Transverse colon (tissue), 4 donors: ENCODE data around the gene CFAP210. TPM values are rescaled to one million over a fixed set of nuclear protein-coding genes. Genes with fewer than 3 reads are reported as not detected.

Experiments
- DNase-seq: peaks from one replicate; pipeline ENCODE4 v3.0.0-alpha.2; 2019
- H3K27ac ChIP-seq, 4 donors: fragments of 200-600 bp; sonication (generic); 2 replicates each; pipeline ENCODE4 v1.5.1; 2016 to 2018; ENCODE audit warnings: inconsistent platforms in 4 of 4
- H3K27me3 ChIP-seq: fragments of 200-600 bp; sonication (generic); 2 replicates; pipeline ENCODE4 v1.5.1; 2017; ENCODE audit warnings: inconsistent platforms
- H3K36me3 ChIP-seq, 4 donors: fragments of 200-600 bp; sonication (generic); 2 replicates each; pipeline ENCODE4 v1.5.1; 2017 to 2019; ENCODE audit warnings: inconsistent platforms in 4 of 4
- H3K4me1 ChIP-seq, 4 donors: fragments of 200-600 bp; sonication (generic); 2 replicates each; pipeline ENCODE4 v1.5.1; 2017 to 2020; ENCODE audit warnings: inconsistent platforms in 4 of 4
- H3K4me3 ChIP-seq, 4 donors: fragments of 200-600 bp; sonication (generic); 1 replicate in 1 of 4; 2 replicates in 3 of 4; pipeline versions ENCODE4 v1.5.1 to v1.6.1; 2017 to 2019; ENCODE audit warnings: inconsistent platforms in 4 of 4
- H3K9me3 ChIP-seq, 2 donors: fragments of 200-600 bp; sonication (generic); 2 replicates each; pipeline ENCODE4 v1.5.1; 2017 to 2019; ENCODE audit warnings: inconsistent platforms in 2 of 2
- CTCF ChIP-seq, 5 experiments: fragments of 200-600 bp in 3 of 5; fragments of 450-650 bp in 2 of 5; sonication (generic) in 3 of 5; IDR thresholded peaks; 1 replicate in 2 of 5; 2 replicates in 3 of 5; pipeline ENCODE4 v1.5.1; 2016 to 2017; ENCODE audit warnings: antibody characterized with exemption in 5 of 5, inconsistent platforms in 3 of 5, mild to moderate bottlenecking in 2 of 5, moderate library complexity in 1 of 5
- EP300 ChIP-seq: sonication (generic); formaldehyde crosslinking; IDR thresholded peaks from one replicate; pipeline ENCODE4 v1.6.1; 2017; ENCODE audit warnings: antibody characterized with exemption, low read depth
- POLR2A ChIP-seq: fragments of 450-650 bp; IDR thresholded peaks from one replicate; pipeline ENCODE4 v1.6.1; 2016; ENCODE audit warnings: antibody characterized with exemption, mild to moderate bottlenecking, moderate library complexity
- POLR2AphosphoS5 ChIP-seq, 3 donors: sonication (generic); formaldehyde crosslinking; IDR thresholded peaks; one replicate each; pipeline ENCODE4 v1.6.1; 2016; ENCODE audit warnings: antibody characterized with exemption in 3 of 3
- WGBS, 2 donors: methylation state at CpG; one replicate each; pipeline ENCODE4 v1.1.5; 2018; ENCODE audit warnings: low coverage in 1 of 2; 5-methylcytosine and 5-hydroxymethylcytosine counted together
- in situ Hi-C, 4 donors: fragments of 200-750 bp; cut with MboI; loops; one replicate each; pipeline versions ENCODE4 v1.15.0 to v1.15.1; 2017; ENCODE audit warnings: low sequenced_read_pairs in 3 of 4, low pct_ligation_motif_present in 1 of 4, low pct_unique_long_range_greater_than_20kb in 1 of 4
- intact Hi-C: fragments of 100-400 bp; cut with DNase I; formaldehyde crosslinking; loops from one replicate; pipeline ENCODE4 v1.15.1; 2023; ENCODE audit warnings: low total_unique reads
- total RNA-seq, 4 donors: library from RNA; depleted of rRNA; stranded (reverse); fragments of >200 nt; gene quantifications; one replicate each; pipeline ENCODE4 v1.1.0, GENCODE V29; 2016

The CFAP210 gene
- total RNA-seq, 4 donors from 2014 or later = not detected

- intact Hi-C loops (no loop called here), in situ Hi-C loops (no loop called here)
- TF ChIP-seq POLR2AphosphoS5 (IDR thresholded peaks at IDR 0.05) = peak in 2 of 3 donors; percentile 57 to 69
- no peak for TF ChIP-seq CTCF (IDR thresholded peaks at IDR 0.05)
- TF ChIP-seq EP300 = no peak
- peak; percentile 17 for TF ChIP-seq POLR2A
- 39 to 61% methylated on average over 3 to 7 of the region's 7 CpGs for WGBS, 2 donors
- Histone ChIP-seq H3K27me3 (no peaks in the 10 kb centered on the region), H3K27ac (peak overlapping the region; percentile 78 to 85 (median 81)), H3K4me1 (peaks cover 23 to 67% (median 47%) of the 10 kb centered on the region in 4 donors), H3K9me3 (no peaks in the 10 kb centered on the region), H3K4me3 (no peak overlapping the region), H3K36me3 (no peaks in the 10 kb centered on the region)
- DNase-seq = peak; percentile 59
These were observed 17.7 kb upstream of the CFAP210 start for GRCh38 chr2:169711751-169712509.

GRCh38 chr2:169709981-169710380 is 15.8 kb upstream of the CFAP210 start:
- intact Hi-C loops = no loop called here
- Histone ChIP-seq H3K36me3 (no peaks in the 10 kb centered on the region), H3K9me3 (no peaks in the 10 kb centered on the region), H3K4me1 (peaks cover 16 to 58% (median 30%) of the 10 kb centered on the region in 4 donors), H3K4me3 (no peak overlapping the region), H3K27me3 (no peaks in the 10 kb centered on the region), H3K27ac (peak overlapping the region in 3 of 4 donors; percentile 41 to 81 (median 81))
- peak; percentile 46 for DNase-seq
- in situ Hi-C loops = no loop called here
- TF ChIP-seq CTCF (IDR thresholded peaks at IDR 0.05) (no peak), EP300 (no peak), POLR2A (no peak)
- WGBS, 2 donors = 30 to 67% methylated on average over 1 of the region's 1 CpG

GRCh38 chr2:169709331-169709730 is 15.1 kb upstream of the CFAP210 start:
- DNase-seq = no peak
- H3K9me3 ChIP-seq = no peaks in the 10 kb centered on the region
- 93 to 100% methylated on average over 1 of the region's 1 CpG for WGBS, 2 donors
- peaks cover 18 to 58% (median 28%) of the 10 kb centered on the region in 4 donors for H3K4me1 ChIP-seq
- no peak for TF ChIP-seq POLR2A
- no peak for TF ChIP-seq EP300
- H3K27me3 ChIP-seq = no peaks in the 10 kb centered on the region
- no peak overlapping the region for H3K4me3 ChIP-seq
- intact Hi-C loops (no loop called here), in situ Hi-C loops (no loop called here)
- peak overlapping the region in 2 of 4 donors; percentile 41 to 81 for H3K27ac ChIP-seq
- no peaks in the 10 kb centered on the region for H3K36me3 ChIP-seq

GRCh38 chr2:169707626-169708025 is 13.4 kb upstream of the CFAP210 start:
- Histone ChIP-seq H3K27me3 (no peaks in the 10 kb centered on the region), H3K4me1 (peaks cover 10 to 52% (median 27%) of the 10 kb centered on the region in 4 donors), H3K9me3 (no peaks in the 10 kb centered on the region), H3K4me3 (no peak overlapping the region), H3K27ac (no peak overlapping the region), H3K36me3 (no peaks in the 10 kb centered on the region)
- in situ Hi-C loops (no loop called here), intact Hi-C loops (no loop called here)
- no peak for DNase-seq
- WGBS, 2 donors = 88% methylated on average over 2 of the region's 2 CpGs; no CpG with 5 or more reads in 1 of the 2 donors
- TF ChIP-seq POLR2AphosphoS5 (IDR thresholded peaks at IDR 0.05) = no peak
- TF ChIP-seq EP300 = no peak
- TF ChIP-seq CTCF (IDR thresholded peaks at IDR 0.05) = no peak
- no peak for TF ChIP-seq POLR2A
